GM12878 (cell line): ENCODE measurements around the gene PDGFA. TPM values are rescaled to one million over a fixed set of nuclear protein-coding genes. Genes with fewer than 3 reads are reported as not detected.

Source experiments
- ATAC-seq: fragments of 200-7000 bp; cut with Tn5 transposase; 3 replicates; pipeline ENCODE4 v1.9.1; 2020; ENCODE audit warnings: mild to moderate bottlenecking, moderate library complexity
- BruUV-seq: library from RNA; stranded (reverse); fragments of 400-500 nt; replicated peaks from 2 replicates; lab custom pipeline; 2021; lab: Mats Ljungman, UMichigan
- CTCF ChIA-PET: fragments of 300-600 bp; sonication (Branson Sonifier 250); formaldehyde crosslinking; extraction: SDS; loops from one replicate; lab custom pipeline; 2021; ENCODE audit warnings: inconsistent platforms; lab: Yijun Ruan, JAX
- POLR2A ChIA-PET: fragments of 350-600 bp; formaldehyde crosslinking; extraction: SDS; loops from one replicate; lab custom pipeline; 2021; ENCODE audit warnings: inconsistent platforms; lab: Charles Lee
- RAD21 ChIA-PET: fragments of 300-600 bp; sonication (Branson Sonifier 250); formaldehyde crosslinking; loops from one replicate; lab custom pipeline; 2023; ENCODE audit warnings: antibody characterized with exemption; ENCODE audit not compliant: unreplicated experiment; lab: Charles Lee
- SMC1A ChIA-PET: fragments of 300-600 bp; sonication (Branson Sonifier 250); formaldehyde crosslinking; loops from one replicate; lab custom pipeline; 2023; ENCODE audit not compliant: unreplicated experiment, uncharacterized antibody; lab: Charles Lee
- DNase-seq: peaks from one replicate; pipeline ENCODE4 v3.0.0-alpha.2; 2011; ENCODE audit warnings: low read depth, low spot score
- FAIRE-seq: peaks from 3 replicates; lab custom pipeline; 2011; peaks lifted over from hg19 to GRCh38; lab: Jason Lieb, UNC
- H2AFZ ChIP-seq: 2 replicates; pipeline ENCODE4 v1.6.0; 2011; ENCODE audit warnings: low read depth, low read length, control low read depth; ENCODE audit not compliant: control insufficient read depth
- H3K27ac ChIP-seq: 2 replicates; pipeline ENCODE4 v1.5.1; 2011; ENCODE audit warnings: control low read depth; ENCODE audit not compliant: control insufficient read depth, insufficient read depth
- H3K27me3 ChIP-seq, 2 experiments: replicated peaks in 1 of 2; 2 replicates each; pipeline versions ENCODE4 v1.6.0 to v1.6.1; 2011; ENCODE audit warnings: low read length in 1 of 2; ENCODE audit not compliant: control insufficient read depth in 2 of 2, insufficient read depth in 2 of 2
- H3K36me3 ChIP-seq, 2 experiments: 2 replicates each; pipeline ENCODE4 v1.5.1; 2011; ENCODE audit warnings: low read length in 1 of 2; ENCODE audit not compliant: control insufficient read depth in 2 of 2, insufficient read depth in 2 of 2
- H3K4me1 ChIP-seq: 2 replicates; pipeline ENCODE4 v1.6.1; 2011; ENCODE audit warnings: mild to moderate bottlenecking, low read length, moderate library complexity, mixed read lengths; ENCODE audit not compliant: control insufficient read depth, insufficient read depth
- H3K4me2 ChIP-seq: 2 replicates; pipeline ENCODE4 v1.6.0; 2011; ENCODE audit warnings: control low read depth; ENCODE audit not compliant: control insufficient read depth, insufficient read depth
- H3K4me3 ChIP-seq: fragments of 200-600 bp; sonication (generic); 2 replicates; pipeline ENCODE4 v1.5.1; 2016
- H3K79me2 ChIP-seq: 2 replicates; pipeline ENCODE4 v1.6.0; 2011; ENCODE audit warnings: low read length; ENCODE audit not compliant: control insufficient read depth, insufficient read depth
- H3K9ac ChIP-seq: 2 replicates; pipeline ENCODE4 v1.8.0; 2011; ENCODE audit warnings: low read length, control low read depth, mixed read lengths; ENCODE audit not compliant: control insufficient read depth, insufficient read depth
- H3K9me3 ChIP-seq: replicated peaks from 3 replicates; pipeline ENCODE4 v1.5.1; 2011; ENCODE audit warnings: mild to moderate bottlenecking, low read length; ENCODE audit not compliant: control insufficient read depth, insufficient read depth
- H4K20me1 ChIP-seq: 2 replicates; pipeline ENCODE4 v1.6.0; 2011; ENCODE audit not compliant: control insufficient read depth, insufficient read depth
- BCL11A ChIP-seq: IDR thresholded peaks from 2 replicates; pipeline ENCODE4 v1.6.1; 2011; ENCODE audit warnings: low read depth, low read length
- CBX5 ChIP-seq: sonication (generic); IDR thresholded peaks from 2 replicates; pipeline ENCODE4 v1.6.1; 2016; ENCODE audit warnings: low read depth, moderate library complexity, mild to moderate bottlenecking, inconsistent platforms
- CHD1 ChIP-seq: IDR thresholded peaks from 2 replicates; pipeline ENCODE4 v1.6.1; 2012; ENCODE audit warnings: low read depth, low read length, improper control_type of control experiment
- EED ChIP-seq: sonication (generic); IDR thresholded peaks from 2 replicates; pipeline ENCODE4 v1.6.1; 2016; ENCODE audit warnings: antibody characterized with exemption, low read depth
- NR2C2 ChIP-seq: IDR thresholded peaks from 2 replicates; pipeline ENCODE4 v1.6.1; 2011; ENCODE audit warnings: borderline replicate concordance, low read depth; ENCODE audit not compliant: control insufficient read depth, insufficient read length
- RB1 ChIP-seq: fragments of 450-650 bp; formaldehyde crosslinking; IDR thresholded peaks from 2 replicates; pipeline ENCODE4 v1.6.1; 2017; ENCODE audit warnings: mild to moderate bottlenecking, borderline replicate concordance
- SP1 ChIP-seq: IDR thresholded peaks from one replicate; pipeline ENCODE4 v1.6.1; 2011; ENCODE audit warnings: low read depth, low read length
- YBX1 ChIP-seq: fragments of 450-650 bp; IDR thresholded peaks from 2 replicates; pipeline ENCODE4 v1.6.1; 2016; ENCODE audit warnings: antibody characterized with exemption
- WGBS: methylation state at CpG from one replicate; pipeline ENCODE4 v1.1.6; 2016; ENCODE audit warnings: low lambda C conversion rate; ENCODE audit not compliant: insufficient replicate concordance, insufficient coverage; ENCODE audit errors: missing lambda C conversion rate; 5-methylcytosine and 5-hydroxymethylcytosine counted together
- in situ Hi-C: fragments of 300-500 bp; cut with MboI; formaldehyde crosslinking; loops from 9 replicates; pipeline ENCODE4 v1.14.3; 2018; ENCODE audit warnings: mixed read lengths
- intact Hi-C: fragments of 100-400 bp; cut with micrococcal nuclease; formaldehyde crosslinking; loops from one replicate; pipeline ENCODE4 v1.14.2; 2022; ENCODE audit not compliant: unreplicated experiment
- polyA plus RNA-seq, 11 experiments: library from polyadenylated mRNA; depleted of rRNA in 4 of 11; unstranded in 6 of 11; stranded (reverse) in 5 of 11; fragments of >200 nt; fragmentation: Nextera tagmentation in 4 of 11; fragmentation: Illumina TruSeq in 1 of 11; extraction: Ambion mirVana in 4 of 11; extraction: Trizol in 1 of 11; gene quantifications; 1 replicate in 1 of 11; 2 replicates in 10 of 11; pipeline versions ENCODE4 v1.2.1 to v1.2.3, GENCODE V29; 2011 to 2016; ENCODE audit warnings: inconsistent platforms in 2 of 11, missing spikeins in 2 of 11, low read depth in 1 of 11
- total RNA-seq, 4 experiments: library from RNA; depleted of rRNA in 3 of 4; stranded (reverse); fragments of >200 nt in 3 of 4; fragmentation: Illumina TruSeq in 1 of 4; extraction: Trizol in 1 of 4; gene quantifications; 2 replicates each; pipeline versions ENCODE4 v1.2.1 to v1.2.3, GENCODE V29; 2013 to 2021
- TF ChIP-seq, protein P1 (sequence below): fragments of 450-650 bp; IDR thresholded peaks from 2 replicates; pipeline ENCODE4 v1.6.1; 2014; ENCODE audit warnings: mild to moderate bottlenecking
- TF ChIP-seq, protein P2 (sequence below): IDR thresholded peaks from 2 replicates; pipeline ENCODE4 v1.6.1; 2011; ENCODE audit warnings: borderline replicate concordance, low read depth, mild to moderate bottlenecking, moderate library complexity, mixed read lengths, low read length; ENCODE audit not compliant: insufficient read depth; ENCODE audit errors: extremely low read length
- TF ChIP-seq, protein P3 (sequence below): fragments of 450-650 bp; IDR thresholded peaks from 2 replicates; pipeline ENCODE4 v1.6.1; 2018; ENCODE audit warnings: borderline replicate concordance, mild to moderate bottlenecking; ENCODE audit not compliant: partially characterized antibody

Gene PDGFA
- total and polyA plus RNA-seq, 10 of the 15 experiments (the other 5 are each of a cell fraction or from before 2014, with no cell fraction given): 2.5 to 10.0 (median 5.6) TPM

- H3K79me2 ChIP-seq: no peaks in the 10 kb centered on the region
- no peak overlapping the region for H3K4me3 ChIP-seq
- BruUV-seq: no TSS peak
- TF ChIP-seq, protein P1, sequence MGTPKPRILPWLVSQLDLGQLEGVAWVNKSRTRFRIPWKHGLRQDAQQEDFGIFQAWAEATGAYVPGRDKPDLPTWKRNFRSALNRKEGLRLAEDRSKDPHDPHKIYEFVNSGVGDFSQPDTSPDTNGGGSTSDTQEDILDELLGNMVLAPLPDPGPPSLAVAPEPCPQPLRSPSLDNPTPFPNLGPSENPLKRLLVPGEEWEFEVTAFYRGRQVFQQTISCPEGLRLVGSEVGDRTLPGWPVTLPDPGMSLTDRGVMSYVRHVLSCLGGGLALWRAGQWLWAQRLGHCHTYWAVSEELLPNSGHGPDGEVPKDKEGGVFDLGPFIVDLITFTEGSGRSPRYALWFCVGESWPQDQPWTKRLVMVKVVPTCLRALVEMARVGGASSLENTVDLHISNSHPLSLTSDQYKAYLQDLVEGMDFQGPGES: no peak
- TF ChIP-seq RB1: no peak
- no peak for TF ChIP-seq CHD1
- no peak for TF ChIP-seq BCL11A
- no peak for TF ChIP-seq SP1
- no peak for TF ChIP-seq EED
- no peak for TF ChIP-seq NR2C2
- TF ChIP-seq, protein P2, sequence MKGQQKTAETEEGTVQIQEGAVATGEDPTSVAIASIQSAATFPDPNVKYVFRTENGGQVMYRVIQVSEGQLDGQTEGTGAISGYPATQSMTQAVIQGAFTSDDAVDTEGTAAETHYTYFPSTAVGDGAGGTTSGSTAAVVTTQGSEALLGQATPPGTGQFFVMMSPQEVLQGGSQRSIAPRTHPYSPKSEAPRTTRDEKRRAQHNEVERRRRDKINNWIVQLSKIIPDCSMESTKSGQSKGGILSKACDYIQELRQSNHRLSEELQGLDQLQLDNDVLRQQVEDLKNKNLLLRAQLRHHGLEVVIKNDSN: no peak
- TF ChIP-seq YBX1: no peak
- TF ChIP-seq, protein P3, sequence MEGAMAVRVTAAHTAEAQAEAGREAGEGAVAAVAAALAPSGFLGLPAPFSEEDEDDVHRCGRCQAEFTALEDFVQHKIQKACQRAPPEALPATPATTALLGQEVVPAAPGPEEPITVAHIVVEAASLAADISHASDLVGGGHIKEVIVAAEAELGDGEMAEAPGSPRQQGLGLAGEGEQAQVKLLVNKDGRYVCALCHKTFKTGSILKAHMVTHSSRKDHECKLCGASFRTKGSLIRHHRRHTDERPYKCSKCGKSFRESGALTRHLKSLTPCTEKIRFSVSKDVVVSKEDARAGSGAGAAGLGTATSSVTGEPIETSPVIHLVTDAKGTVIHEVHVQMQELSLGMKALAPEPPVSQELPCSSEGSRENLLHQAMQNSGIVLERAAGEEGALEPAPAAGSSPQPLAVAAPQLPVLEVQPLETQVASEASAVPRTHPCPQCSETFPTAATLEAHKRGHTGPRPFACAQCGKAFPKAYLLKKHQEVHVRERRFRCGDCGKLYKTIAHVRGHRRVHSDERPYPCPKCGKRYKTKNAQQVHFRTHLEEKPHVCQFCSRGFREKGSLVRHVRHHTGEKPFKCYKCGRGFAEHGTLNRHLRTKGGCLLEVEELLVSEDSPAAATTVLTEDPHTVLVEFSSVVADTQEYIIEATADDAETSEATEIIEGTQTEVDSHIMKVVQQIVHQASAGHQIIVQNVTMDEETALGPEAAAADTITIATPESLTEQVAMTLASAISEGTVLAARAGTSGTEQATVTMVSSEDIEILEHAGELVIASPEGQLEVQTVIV: no peak
- TF ChIP-seq CBX5: no peak
- TF ChIP-seq, all 136 proteins: peak for 0
- no peak overlapping the region for H3K4me2 ChIP-seq
- FAIRE-seq: no peak
- WGBS: 60% methylated on average over 11 of the region's 15 CpGs
- H3K4me1 ChIP-seq: no peaks in the 10 kb centered on the region
- no peak overlapping the region for H3K27ac ChIP-seq
- intact Hi-C loops: no loop called here
- H3K36me3 ChIP-seq: no peaks in the 10 kb centered on the region
- in situ Hi-C loops: no loop called here
- no peaks in the 10 kb centered on the region for H3K9me3 ChIP-seq
- ChIA-PET POLR2A (no interaction called here), SMC1A (no interaction called here), RAD21 (no interaction called here), CTCF (no interaction called here)
- ATAC-seq: no peak
- no peak for DNase-seq
- H3K27me3 ChIP-seq: no peaks in the 10 kb centered on the region
- no peaks in the 10 kb centered on the region for H4K20me1 ChIP-seq
- no peak overlapping the region for H2AFZ ChIP-seq
- H3K9ac ChIP-seq: no peak overlapping the region
Measured at GRCh38 chr7:481219-481930, 38.3 kb downstream of the PDGFA start.
